Prostate gland (tissue), 2 donors: Measurements from ENCODE around the gene MRGPRD.

Experiments used
- POLR2AphosphoS5 ChIP-seq: sonication (generic); formaldehyde crosslinking; IDR thresholded peaks from one replicate; pipeline ENCODE4 v1.6.1; 2017; ENCODE audit warnings: antibody characterized with exemption
- TF ChIP-seq, protein P1 (sequence below), 4 experiments: fragments of 200-600 bp in 2 of 4; fragments of 450-650 bp in 2 of 4; sonication (generic) in 2 of 4; IDR thresholded peaks; 1 replicate in 3 of 4; 2 replicates in 1 of 4; pipeline ENCODE4 v1.5.1; 2016 to 2019; ENCODE audit warnings: antibody characterized with exemption in 4 of 4, mild to moderate bottlenecking in 2 of 4, moderate library complexity in 2 of 4

DNA sequence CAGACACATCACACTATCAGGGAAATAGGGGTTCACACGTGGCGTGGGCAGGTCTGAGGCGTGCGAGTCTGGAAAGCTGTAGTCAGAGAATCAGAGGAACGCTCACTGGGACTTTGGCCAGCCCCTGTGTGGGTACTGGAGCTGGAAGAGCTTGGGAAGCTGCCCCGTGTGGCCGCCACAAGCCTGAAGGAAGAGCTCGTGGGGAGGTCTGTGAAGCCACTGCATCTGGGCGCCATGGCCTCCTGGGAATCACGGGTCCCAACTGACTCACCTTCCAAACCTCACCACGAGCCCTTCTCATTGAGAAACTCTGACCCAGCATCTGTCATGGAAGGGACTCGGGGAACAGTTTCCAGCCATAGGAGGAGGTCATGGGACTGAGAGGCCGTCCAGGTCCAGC, 38.1 kb upstream of the MRGPRD start:
- TF ChIP-seq, protein P1, sequence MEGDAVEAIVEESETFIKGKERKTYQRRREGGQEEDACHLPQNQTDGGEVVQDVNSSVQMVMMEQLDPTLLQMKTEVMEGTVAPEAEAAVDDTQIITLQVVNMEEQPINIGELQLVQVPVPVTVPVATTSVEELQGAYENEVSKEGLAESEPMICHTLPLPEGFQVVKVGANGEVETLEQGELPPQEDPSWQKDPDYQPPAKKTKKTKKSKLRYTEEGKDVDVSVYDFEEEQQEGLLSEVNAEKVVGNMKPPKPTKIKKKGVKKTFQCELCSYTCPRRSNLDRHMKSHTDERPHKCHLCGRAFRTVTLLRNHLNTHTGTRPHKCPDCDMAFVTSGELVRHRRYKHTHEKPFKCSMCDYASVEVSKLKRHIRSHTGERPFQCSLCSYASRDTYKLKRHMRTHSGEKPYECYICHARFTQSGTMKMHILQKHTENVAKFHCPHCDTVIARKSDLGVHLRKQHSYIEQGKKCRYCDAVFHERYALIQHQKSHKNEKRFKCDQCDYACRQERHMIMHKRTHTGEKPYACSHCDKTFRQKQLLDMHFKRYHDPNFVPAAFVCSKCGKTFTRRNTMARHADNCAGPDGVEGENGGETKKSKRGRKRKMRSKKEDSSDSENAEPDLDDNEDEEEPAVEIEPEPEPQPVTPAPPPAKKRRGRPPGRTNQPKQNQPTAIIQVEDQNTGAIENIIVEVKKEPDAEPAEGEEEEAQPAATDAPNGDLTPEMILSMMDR (IDR thresholded peaks at IDR 0.05): no peak
- no peak for TF ChIP-seq POLR2AphosphoS5
